GM18526 (cell line): Measurements from ENCODE around the gene FRYL.

ENCODE experiments used
- POLR2A ChIP-seq: IDR thresholded peaks from 3 replicates; pipeline ENCODE4 v1.6.1; 2011; ENCODE audit not compliant: insufficient read length; ENCODE audit errors: extremely low read depth

The FRYL gene

DNA sequence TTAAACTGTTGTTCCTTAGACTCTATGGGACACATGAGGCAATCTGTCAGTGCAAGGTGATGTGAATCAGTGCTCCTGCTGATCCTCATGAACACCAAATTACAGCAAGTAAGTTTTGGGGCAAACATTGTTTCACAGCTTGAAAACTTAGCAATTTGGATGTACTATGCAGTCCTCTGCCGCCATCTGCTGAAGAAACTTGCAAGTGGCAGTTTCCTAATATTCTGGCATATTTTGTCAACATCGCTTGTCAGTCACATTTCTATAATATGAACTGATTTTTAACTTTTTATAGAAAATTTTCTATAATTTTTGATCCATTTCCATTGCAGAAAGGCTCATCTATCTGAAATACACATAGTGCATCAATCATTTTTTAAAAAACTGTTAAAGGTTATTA is 233.7 kb downstream of the FRYL start:
- TF ChIP-seq POLR2A: no peak

DNA sequence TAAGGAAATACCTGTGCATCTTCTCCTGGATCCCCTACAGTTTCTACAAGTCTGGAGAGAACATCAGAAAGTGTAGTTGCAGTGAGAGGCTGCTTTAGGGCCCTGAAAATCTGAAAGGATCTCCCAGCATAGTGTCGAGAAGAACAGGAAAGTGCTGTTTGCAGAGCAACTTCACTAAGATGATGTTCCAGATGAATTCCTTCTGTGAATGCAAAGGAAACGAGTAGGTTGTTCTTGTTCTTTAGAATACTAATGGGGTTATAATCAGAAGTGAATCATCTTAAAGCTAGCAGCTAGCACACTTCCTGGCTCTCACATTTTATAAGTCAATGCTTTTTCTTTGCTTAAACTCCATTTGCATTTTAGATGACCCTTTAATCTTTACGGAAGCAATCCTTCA is 236.3 kb downstream of the FRYL start:
- TF ChIP-seq POLR2A: no peak

DNA sequence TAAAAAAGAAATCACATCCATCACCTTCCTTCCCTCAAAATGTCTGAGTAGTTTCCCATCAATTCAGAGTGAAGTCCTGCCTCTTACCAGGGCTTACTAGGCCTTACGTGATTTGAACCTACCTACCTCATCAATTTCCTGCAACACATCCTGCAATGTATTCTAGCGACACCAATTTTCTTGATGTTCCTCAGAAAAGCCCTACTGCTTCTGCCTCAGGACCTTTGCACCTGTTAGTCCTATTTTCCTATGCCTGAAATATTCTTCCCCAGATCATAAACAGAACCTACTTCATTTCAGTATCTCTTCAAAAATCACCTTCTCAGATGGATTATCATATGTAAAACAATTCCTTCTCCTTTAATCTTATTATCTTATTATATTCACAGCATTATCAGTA is 237.2 kb downstream of the FRYL start:
- TF ChIP-seq POLR2A: no peak

DNA sequence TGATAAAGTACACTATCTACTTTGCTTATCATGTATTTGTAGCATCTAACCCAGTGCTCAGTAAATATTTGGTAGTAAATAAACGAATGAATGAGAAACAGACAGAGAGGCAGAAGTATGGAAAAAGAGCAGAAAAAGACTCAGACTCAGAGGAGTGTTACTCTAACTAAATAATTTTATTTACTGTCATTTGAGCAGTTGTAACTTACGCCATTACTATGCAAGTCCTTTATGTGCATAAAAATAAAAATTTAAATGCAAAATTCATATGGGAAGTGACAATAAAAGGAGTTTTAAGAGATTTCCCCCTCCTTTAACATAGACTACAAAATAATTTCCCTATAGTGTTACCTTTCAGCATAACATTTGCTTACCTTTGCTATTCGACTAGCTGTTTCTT is 240.5 kb downstream of the FRYL start:
- no peak for TF ChIP-seq POLR2A

DNA sequence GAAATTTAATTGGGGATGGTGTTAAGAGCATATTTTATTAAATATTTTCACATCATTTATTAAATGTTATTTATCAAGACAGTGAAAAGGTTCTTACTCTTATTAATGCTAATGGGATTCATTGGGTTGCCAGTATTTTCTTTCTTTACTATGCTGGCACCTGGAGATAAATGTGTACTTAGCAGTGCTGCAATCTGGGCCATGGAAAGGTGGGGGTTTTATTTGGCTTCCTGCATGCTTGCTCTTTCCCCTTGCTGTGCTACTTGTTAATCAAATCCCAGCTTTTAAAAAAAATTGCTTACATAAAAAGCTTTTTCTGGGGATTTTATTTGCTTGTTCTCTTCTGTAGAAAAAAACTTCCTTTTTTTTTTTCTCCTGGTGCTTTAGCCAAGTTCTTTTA is 241.7 kb downstream of the FRYL start:
- no peak for TF ChIP-seq POLR2A

DNA sequence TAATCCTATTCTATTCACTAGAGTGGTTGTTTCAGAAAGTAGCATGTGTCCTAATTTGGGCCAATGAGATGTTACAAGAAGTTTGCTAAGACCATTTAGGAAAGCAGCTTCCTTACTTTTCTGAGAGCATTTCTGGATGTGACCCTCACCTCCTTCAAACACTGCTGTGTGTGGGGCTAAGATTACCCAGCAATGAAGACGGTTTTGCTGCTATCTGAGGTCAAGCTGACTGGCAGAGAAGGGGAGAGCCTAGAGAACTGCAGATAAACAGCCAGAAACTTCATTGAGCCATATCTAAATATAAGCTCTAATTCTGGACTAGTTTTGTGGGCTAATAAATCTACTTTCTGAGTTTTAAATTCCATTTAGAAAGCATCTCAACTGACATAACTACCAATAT is 253.7 kb downstream of the FRYL start:
- no peak for TF ChIP-seq POLR2A

DNA sequence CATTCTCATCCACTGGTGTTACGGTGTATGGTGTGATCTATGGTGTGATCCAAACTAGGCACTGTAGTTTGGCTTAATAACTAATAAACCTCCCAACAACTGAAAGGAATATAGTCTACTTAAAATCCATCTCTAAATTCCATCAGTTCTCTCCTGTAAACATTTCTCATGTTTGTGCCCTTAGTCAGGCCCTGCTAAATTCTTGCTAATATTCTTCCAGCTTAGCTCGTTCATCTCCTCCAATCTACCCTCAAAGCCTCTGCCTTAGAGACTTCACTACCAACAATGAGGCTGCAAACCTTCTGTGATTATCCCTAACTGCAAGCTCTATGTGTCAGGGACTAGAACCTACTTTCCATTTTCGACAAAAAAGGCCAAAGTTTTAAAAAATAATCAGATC is 261.9 kb downstream of the FRYL start:
- TF ChIP-seq POLR2A: no peak

DNA sequence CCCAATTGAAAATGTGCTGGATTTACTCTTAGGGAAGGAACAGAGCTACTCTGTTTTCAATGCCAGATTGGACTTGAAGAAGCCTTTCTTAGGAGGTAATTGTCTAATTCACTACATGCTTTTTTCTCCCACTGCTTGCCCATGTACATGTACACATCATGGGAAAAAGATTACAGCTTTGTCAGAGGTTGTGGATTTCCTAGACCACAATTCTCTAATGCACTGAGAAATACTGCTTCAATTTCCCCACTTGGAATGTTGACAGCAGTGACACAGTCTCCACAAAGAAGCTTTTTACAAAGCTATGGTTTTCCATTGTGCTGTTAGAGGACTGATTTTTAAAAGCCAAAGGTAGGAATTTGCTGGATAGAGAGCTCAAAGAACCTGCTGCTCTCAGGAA is 270.5 kb downstream of the FRYL start:
- no peak for TF ChIP-seq POLR2A

DNA sequence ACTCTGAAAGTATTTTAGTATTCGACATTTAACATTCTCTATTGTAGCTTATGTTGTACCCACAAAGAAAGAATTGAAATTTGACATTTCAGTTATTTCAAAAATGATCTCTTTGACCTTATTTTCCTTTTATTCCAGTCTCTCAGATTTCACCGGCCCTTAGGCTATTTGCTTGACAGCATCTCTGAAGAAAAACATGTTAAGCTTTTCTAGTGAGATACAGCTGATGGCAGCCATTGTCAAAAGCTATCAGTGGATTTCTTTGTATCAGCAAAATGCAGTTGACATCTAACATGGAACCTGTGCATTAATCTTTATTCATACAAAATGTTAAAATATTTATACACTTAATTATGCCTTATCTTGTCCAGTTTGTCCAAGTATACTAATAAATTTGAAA is 273.4 kb downstream of the FRYL start:
- TF ChIP-seq POLR2A: no peak

DNA sequence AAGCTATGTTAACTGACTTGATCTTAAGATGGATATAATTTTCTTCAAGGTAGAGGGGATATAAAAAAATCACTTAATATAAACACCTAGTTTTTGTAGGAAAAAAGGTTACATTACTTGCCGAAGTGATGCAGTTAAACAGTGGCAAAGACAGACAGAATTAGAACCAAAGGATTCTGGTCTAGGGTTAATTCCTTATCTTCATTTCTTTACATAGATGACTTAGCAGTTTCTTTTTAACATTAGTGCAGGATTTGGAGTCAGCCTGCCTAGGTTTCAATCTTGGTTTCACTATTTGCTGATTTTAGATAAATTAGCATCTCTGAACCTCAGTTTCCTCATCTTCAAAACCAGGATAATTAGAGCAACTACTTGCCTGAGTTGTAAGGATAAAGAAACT is 275.7 kb downstream of the FRYL start:
- TF ChIP-seq POLR2A: no peak

DNA sequence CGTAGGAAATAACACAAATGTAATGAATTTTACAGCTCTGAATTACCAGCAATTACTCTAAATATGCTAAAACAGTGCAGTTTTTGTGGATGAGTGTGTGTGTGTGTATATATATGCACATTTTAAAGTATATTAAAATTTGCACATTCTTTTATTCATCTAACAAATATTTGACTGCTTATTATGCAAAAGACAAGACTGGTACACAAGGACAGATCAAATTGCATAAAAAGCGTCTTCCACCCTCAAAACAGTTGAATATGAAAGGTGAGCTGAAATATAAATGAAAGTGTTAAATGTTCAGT is 276.1 kb downstream of the FRYL start:
- no peak for TF ChIP-seq POLR2A

DNA sequence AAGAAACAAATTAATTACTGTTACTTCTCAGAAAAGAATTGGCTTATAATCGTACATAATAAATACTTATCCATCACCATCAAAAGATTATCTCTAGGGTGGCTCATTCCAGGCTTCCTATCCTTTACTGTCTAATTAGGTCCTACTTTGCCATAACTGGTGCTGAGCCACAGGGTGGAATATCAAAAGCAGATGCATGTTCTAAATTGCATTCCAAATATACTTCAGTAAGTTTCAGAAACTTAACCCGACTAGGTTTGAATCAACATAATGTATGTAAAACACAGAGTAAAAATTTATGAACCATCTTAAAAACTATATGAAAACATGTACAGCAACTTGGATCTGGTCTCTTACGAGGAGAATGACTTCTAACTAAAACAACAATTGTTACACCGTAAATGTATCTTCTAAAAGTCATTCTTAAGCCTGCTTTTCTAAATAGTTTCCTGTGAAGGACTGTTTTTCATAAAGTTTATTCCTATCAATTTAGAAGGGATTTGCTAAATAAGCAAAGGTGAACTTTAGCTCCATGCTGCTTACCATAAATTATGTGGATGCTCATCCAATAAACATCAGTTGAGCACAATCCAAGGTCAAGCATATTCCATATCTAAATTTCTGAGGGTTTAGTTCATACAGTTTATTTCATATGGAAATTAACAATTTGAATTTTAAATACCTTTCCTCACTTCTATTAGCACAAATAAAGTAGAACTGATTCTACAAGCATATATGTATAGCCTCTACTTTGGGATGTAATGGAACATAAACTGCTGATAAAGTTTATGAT is 276.6 kb downstream of the FRYL start:
- no peak for TF ChIP-seq POLR2A

DNA sequence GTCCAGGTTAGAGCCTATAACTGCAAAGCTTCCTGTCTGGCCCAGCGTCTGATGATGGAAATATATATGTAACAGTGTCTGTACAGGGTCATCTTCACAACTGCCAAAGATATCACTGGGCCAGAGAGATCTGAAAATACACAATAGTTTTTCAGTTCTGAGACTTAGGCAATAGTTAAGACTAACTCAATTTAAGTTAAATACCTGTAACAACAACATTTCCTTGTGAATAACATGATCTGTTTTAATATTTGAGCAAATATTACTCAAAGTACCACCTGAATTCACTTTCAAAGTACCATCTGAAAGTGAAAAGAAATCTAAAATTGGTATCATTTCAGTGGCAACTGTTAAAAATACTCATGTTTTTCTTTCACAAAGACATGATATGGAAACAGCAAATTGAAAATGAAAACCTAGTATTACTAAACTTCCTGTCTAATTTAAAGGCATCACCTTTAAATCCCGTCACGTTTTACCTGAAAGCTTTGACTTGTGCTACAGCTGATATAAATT is 280.5 kb downstream of the FRYL start:
- no peak for TF ChIP-seq POLR2A

DNA sequence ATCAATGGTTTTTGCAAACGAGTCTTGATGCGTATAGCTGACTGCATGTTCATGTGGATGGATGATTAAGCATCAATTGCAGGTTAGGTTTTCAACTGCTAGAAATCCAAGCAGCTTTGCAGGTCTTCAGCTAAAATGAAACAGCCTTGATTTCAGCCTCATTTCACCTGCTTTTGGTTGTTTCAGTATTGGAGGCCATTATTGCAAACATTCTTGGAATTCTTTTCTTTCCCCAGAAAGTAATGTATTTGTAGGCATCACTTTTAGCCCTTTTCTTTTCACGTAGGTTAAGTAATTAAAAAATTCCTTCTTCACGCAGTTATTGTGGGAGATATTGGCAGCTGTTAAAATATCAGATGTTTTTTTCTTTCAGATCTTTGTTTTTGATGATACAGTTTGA is 281.2 kb downstream of the FRYL start:
- TF ChIP-seq POLR2A: no peak

DNA sequence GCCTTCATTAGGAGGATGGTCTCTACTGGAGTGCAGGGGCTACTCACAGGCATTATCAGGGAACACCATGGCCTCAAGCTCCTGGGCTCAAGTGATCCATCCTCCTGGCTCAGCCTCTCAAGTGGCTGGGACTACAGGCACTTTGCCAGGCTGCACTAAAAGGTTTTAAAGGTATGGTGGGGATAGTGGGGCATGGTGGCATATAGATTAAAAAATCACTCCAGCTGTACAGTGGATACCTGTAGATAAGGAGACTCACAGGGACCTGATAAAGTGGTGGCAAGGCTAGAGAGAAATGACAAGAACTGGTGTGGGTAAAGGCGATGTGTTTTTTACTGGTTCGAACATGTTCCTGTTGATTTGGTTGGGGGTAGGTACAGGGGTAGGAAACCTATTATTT is 284.1 kb downstream of the FRYL start:
- TF ChIP-seq POLR2A: no peak

DNA sequence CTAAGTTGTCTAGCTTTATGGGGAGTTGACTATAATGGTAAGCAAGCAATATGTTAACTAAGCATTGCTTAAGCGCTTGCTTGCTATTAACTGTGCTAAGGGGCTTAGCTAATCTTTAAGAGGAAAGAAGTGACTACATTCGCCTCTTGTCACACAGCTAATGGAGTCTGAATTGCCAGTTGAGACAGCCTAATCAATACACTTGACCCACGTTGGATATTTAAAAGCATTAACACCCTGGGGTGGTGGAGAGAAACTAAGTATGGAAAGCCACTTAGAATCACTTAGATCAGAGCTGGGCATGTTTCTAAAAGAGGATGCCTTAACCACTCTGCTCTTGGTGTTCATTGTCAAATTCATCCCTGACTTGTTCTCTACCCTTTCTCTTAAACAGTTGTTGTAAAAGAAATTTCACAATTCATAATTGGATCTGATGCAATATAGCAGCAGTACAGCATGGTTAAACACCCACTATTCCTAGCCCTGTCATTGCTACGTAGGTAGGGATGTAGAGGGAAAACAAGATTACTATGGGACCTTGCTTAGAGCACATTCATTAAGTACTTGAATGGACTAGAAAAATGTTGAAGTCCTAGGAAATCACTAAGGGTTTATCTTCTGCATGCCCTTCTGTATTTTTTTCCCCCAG is 286.5 kb downstream of the FRYL start:
- TF ChIP-seq POLR2A: no peak
